BJ (cell line): ENCODE measurements around the gene ABHD1. TPM values are rescaled to one million over a fixed set of nuclear protein-coding genes. Genes with fewer than 3 reads are reported as not detected.

ENCODE experiments used
- CTCF ChIA-PET: fragments of 350-600 bp; formaldehyde crosslinking; extraction: SDS; loops from one replicate; lab custom pipeline; 2021; ENCODE audit warnings: antibody characterized with exemption, inconsistent platforms; lab: Yijun Ruan, JAX
- POLR2A ChIA-PET: fragments of 300-600 bp; sonication (Branson Sonifier 250); formaldehyde crosslinking; extraction: SDS; loops from one replicate; lab custom pipeline; 2021; ENCODE audit warnings: antibody characterized with exemption; lab: Charles Lee
- DNase-seq: peaks from one replicate; pipeline ENCODE4 v3.0.0-alpha.2; 2011; ENCODE audit warnings: low read depth
- H3K27me3 ChIP-seq: 2 replicates; pipeline ENCODE4 v1.6.0; 2011; ENCODE audit warnings: low read length; ENCODE audit not compliant: control insufficient read depth, insufficient read depth
- H3K36me3 ChIP-seq: 2 replicates; pipeline ENCODE4 v1.5.1; 2011; ENCODE audit warnings: low read length; ENCODE audit not compliant: control insufficient read depth, insufficient read depth
- H3K4me3 ChIP-seq: 2 replicates; pipeline ENCODE4 v1.5.1; 2011; ENCODE audit warnings: low read depth, mild to moderate bottlenecking, control low read depth, low read length
- polyA plus RNA-seq: library from polyadenylated mRNA; depleted of rRNA; stranded (reverse); fragments of >200 nt; gene quantifications from 2 replicates; pipeline ENCODE4 v1.2.3, GENCODE V29; 2011
- TF ChIP-seq, protein P1 (sequence below): IDR thresholded peaks from 2 replicates; pipeline ENCODE4 v1.5.1; 2011; ENCODE audit warnings: low read depth, mild to moderate bottlenecking, control low read depth, inconsistent platforms, low read length, moderate library complexity; ENCODE audit not compliant: insufficient read depth

Gene ABHD1
- polyA plus RNA-seq, 1 experiment = not detected

DNA sequence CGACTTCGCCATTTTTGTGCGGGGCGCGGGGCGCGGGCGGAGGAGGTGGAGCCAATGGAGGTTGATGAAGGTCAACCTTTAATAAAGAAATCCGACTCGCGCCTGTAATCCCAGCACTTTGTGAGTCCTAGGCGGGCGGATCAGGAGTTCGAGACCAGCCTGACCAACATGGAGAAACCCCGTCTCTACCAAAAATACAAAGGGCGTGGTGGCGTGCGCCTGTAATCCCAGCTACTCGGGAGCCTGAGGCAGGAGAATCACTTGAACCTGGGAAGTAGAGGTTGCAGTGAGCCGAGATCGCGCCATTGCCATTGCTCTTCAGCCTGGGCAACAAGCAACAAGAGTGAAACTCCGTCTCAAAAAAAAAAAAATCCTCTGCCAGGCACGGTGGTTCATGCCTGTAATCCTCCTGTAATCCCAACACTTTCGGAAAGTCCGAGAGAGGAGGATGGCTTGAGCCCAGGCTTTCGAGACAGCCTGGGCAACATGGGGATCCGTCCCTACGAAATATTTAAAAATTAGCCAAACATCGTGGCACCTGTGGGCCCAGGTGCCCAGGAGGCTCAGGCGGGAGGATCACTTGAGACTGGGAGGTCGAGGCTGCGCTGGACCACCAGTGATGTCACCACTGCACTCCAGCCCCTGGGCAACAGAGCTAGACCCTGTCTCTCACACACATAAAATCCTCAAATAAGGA is 11.3 kb downstream of the ABHD1 start:
- peaks cover 16% of the 10 kb centered on the region for H3K36me3 ChIP-seq
- H3K4me3 ChIP-seq = peak overlapping the region; percentile 18; the same call in 1 of the 2 replicates
- no peak for DNase-seq
- TF ChIP-seq, protein P1, sequence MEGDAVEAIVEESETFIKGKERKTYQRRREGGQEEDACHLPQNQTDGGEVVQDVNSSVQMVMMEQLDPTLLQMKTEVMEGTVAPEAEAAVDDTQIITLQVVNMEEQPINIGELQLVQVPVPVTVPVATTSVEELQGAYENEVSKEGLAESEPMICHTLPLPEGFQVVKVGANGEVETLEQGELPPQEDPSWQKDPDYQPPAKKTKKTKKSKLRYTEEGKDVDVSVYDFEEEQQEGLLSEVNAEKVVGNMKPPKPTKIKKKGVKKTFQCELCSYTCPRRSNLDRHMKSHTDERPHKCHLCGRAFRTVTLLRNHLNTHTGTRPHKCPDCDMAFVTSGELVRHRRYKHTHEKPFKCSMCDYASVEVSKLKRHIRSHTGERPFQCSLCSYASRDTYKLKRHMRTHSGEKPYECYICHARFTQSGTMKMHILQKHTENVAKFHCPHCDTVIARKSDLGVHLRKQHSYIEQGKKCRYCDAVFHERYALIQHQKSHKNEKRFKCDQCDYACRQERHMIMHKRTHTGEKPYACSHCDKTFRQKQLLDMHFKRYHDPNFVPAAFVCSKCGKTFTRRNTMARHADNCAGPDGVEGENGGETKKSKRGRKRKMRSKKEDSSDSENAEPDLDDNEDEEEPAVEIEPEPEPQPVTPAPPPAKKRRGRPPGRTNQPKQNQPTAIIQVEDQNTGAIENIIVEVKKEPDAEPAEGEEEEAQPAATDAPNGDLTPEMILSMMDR = no peak
- CTCF ChIA-PET = interaction anchor here (0.7 to 2.1 kb wide), 5 partner anchors 20 to 168 kb away, joined by 3 to 5 read pairs (median 5); no protein-coding TSS in a partner anchor
- peaks cover 4% of the 10 kb centered on the region; the same call in 1 of the 2 replicates for H3K27me3 ChIP-seq
- POLR2A ChIA-PET = interaction anchor here (0.6 kb wide), 1 partner anchor 77 kb away, joined by 3 read pairs; the partner anchor contains the start of genes ATRAID and SLC5A6

DNA sequence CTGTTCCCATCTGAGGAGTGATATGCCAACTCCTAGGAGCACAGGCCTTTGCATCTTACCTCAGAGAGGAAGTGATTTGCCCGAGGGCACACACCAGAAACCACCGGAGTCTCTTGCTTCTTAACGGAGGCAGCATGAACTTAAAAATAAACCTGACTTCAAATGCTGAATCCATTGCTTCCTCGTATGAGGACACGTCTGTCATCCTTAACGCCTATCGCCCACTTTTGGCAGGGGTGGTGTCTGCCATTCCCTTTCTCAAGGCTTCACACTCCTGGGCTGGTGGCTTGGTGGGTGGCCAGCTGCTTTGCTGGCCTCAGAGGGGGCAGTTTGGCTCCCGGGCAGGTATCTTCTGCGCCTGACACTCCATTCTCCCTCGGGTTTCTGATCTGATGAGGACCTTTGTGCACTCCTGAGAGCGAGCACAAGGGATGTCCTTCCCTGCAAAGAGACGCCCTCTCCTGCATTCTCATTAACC is 11.9 kb downstream of the ABHD1 start:
- H3K36me3 ChIP-seq = peaks cover 14% of the 10 kb centered on the region
- CTCF ChIA-PET = no interaction called here
- POLR2A ChIA-PET = no interaction called here
- DNase-seq = no peak
- no peak overlapping the region for H3K4me3 ChIP-seq
- TF ChIP-seq, protein P1 = no peak
- H3K27me3 ChIP-seq = peaks cover 4% of the 10 kb centered on the region; the same call in 1 of the 2 replicates

DNA sequence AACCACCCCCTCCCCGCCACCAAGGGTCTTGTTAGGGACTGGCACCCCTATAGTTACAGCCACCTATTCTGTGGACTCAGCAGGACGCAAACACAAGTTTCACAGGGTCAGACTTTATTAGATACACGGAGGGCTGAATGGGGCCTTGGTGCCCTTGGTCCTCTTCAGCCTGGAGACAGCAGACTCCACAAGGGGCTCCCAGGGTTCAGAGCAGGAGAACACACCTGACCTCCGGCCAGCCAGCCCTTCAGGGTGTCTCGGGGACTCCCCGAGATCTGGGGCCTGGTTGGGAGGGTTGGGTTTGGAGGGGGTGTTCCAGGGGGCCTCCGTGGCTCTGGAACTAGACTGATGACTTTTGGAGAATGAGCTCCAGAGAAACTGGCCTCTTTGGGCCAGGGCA is 13.1 kb downstream of the ABHD1 start:
- ChIA-PET POLR2A (no interaction called here), CTCF (no interaction called here)
- no peak for DNase-seq
- TF ChIP-seq, protein P1 = no peak
- peaks cover 4% of the 10 kb centered on the region; the same call in 1 of the 2 replicates for H3K27me3 ChIP-seq
- peaks cover 5% of the 10 kb centered on the region for H3K36me3 ChIP-seq
- H3K4me3 ChIP-seq = no peak overlapping the region

DNA sequence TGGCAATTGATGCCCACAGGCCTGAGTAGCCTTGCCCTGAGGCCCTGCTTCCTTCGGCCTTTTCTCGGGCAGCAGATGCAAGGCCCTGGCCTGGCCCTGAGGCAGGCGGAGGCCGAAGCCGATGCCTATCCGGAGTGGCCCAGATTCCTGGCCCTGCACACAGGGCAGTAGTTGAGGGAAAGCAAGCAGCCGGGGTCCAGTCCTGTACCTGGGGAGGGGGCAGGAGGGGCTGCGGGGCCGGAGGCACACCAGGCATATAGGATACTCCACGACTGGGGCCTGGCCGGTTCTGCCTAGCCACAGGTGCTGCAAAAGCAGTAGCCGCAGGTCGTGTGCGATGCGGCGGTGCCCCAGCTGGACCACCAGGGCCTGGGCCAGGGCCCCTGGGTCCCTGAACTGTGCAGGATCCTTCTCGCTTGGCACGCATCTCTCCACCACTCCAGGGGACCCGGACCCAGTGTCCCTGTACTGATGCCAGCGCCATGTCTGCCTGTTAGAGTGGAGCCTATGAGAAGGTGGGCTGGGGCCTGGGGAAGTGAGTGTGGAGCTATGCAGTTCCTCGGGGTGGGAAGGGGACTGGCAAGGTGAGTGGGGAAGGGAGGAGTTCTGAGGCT is 13.8 kb downstream of the ABHD1 start:
- H3K36me3 ChIP-seq = peaks cover under 1% of the 10 kb centered on the region
- peaks cover 7% of the 10 kb centered on the region for H3K27me3 ChIP-seq
- TF ChIP-seq, protein P1 = no peak
- ChIA-PET POLR2A (no interaction called here), CTCF (interaction anchor here (1.8 kb wide), 1 partner anchor 54 kb away, joined by 5 read pairs; no protein-coding TSS in a partner anchor)
- H3K4me3 ChIP-seq = no peak overlapping the region
- no peak for DNase-seq

DNA sequence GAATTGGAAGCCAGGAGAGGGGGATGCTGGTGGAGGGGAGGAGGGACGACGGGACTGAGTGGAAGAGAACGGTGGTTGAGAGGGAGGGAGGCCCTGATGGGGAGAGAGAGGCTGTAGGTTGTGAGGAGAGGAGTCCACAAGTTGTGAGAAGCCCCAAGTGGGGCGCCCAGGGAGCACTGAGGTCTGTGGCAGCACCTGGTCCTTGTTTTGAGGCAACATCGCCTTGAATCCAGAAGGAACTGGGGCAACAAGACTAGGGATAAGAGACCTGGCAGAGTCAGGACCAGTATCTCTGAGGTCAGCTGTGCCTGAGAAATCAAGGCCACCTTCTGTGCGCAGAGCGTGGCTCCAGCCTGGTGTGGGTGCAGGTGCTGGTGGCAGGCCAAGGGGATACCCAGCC is 14.5 kb downstream of the ABHD1 start:
- Histone ChIP-seq H3K27me3 (peaks cover 10% of the 10 kb centered on the region), H3K4me3 (no peak overlapping the region), H3K36me3 (no peaks in the 10 kb centered on the region)
- TF ChIP-seq, protein P1 = no peak
- CTCF ChIA-PET = interaction anchor here (1.8 kb wide), 1 partner anchor 54 kb away, joined by 5 read pairs; no protein-coding TSS in a partner anchor
- DNase-seq = no peak
- POLR2A ChIA-PET = no interaction called here
